ENCODE measurements around the gene WIZ.

- TF ChIP-seq EZH2 (IDR thresholded peaks at IDR 0.05; ENCODE audit: borderline replicate concordance, insufficient read depth, low read depth, low read length, poor library complexity, severe bottlenecking), result no peak
- no peak for TF ChIP-seq CTCF (IDR thresholded peaks at IDR 0.05)
Observed at GRCh38 chr19:15448044-15448777, 1.5 kb downstream of the WIZ start.

All from B cell (primary cell).